ENCODE measurements around the gene YY1. TPM values are rescaled to one million over a fixed set of nuclear protein-coding genes. Genes with fewer than 3 reads are reported as not detected.

The YY1 gene
- total and polyA plus RNA-seq, 9 of the 15 experiments (the other 6 are each of a cell fraction or from before 2014, with no cell fraction given): 20.8 to 74.2 (median 46.7) TPM

GRCh38 chr14:100329233-100330006 lies 90.5 kb downstream of the YY1 start:
- ATAC-seq (no peak), FAIRE-seq (no peak)
- TF ChIP-seq L3MBTL2 (IDR thresholded peaks at IDR 0.05) (no peak), ASH1L (IDR thresholded peaks at IDR 0.05; ENCODE audit: borderline replicate concordance, low read depth, partially characterized antibody) (no peak), HNRNPL (IDR thresholded peaks at IDR 0.05; ENCODE audit: low read depth, low read length) (no peak), AFF4 (CRISPR knock-in tag; IDR thresholded peaks at IDR 0.05) (no peak), ZNF224 (CRISPR knock-in tag; IDR thresholded peaks at IDR 0.05) (no peak), ZHX1 (conservative IDR thresholded peaks at IDR 0.05; ENCODE audit: low read length) (no peak), ETV5 (CRISPR knock-in tag; IDR thresholded peaks at IDR 0.05; ENCODE audit: low read depth) (no peak), PTBP1 (IDR thresholded peaks at IDR 0.05; ENCODE audit: low read depth, low read length) (no peak), ELF4 (CRISPR knock-in tag; IDR thresholded peaks at IDR 0.05) (no peak), DIDO1 (tag; IDR thresholded peaks at IDR 0.05; ENCODE audit: low read depth) (no peak), ID3 (CRISPR knock-in tag; IDR thresholded peaks at IDR 0.05) (no peak), ID3 (tag; IDR thresholded peaks at IDR 0.05) (no peak), ZKSCAN8 (CRISPR knock-in tag; IDR thresholded peaks at IDR 0.05) (no peak), MEF2A (IDR thresholded peaks at IDR 0.05; ENCODE audit: control insufficient read depth, low read depth, low read length) (no peak)

More at GRCh38 chr14:100329233-100330006, 90.5 kb downstream of the YY1 start:
- H3K9me3 ChIP-seq (replicated peaks; ENCODE audit: control insufficient read depth, insufficient read depth, low read depth, low read length): no peaks in the 10 kb centered on the region
- H3K4me1 ChIP-seq (replicated peaks in 1 of 2; ENCODE audit: control insufficient read depth in 2 of 2, insufficient read depth in 2 of 2, low read length in 2 of 2): peaks cover 0 to 40% of the 10 kb centered on the region in 2 experiments; a peak in 2 of 5 replicates
- no peaks in the 10 kb centered on the region for H3K27me3 ChIP-seq (ENCODE audit: control insufficient read depth in 2 of 2, insufficient read depth in 2 of 2, low read length in 2 of 2)
- H3K36me3 ChIP-seq (ENCODE audit: control insufficient read depth, insufficient read depth, low read length): peaks cover 10% of the 10 kb centered on the region; the same call in 2 of the 3 replicates
- peaks cover 9% of the 10 kb centered on the region; the same call in 1 of the 2 replicates for H4K20me1 ChIP-seq (replicated peaks; ENCODE audit: control insufficient read depth, insufficient read depth, low read length)
- no peaks in the 10 kb centered on the region for H3K79me2 ChIP-seq (ENCODE audit: control insufficient read depth, insufficient read depth, low read length)
- WGBS (ENCODE audit: insufficient coverage, low coverage, missing lambda C conversion rate): 28% methylated on average over 19 of the region's 36 CpGs
- ChIA-PET POLR2A (interaction anchor here (0.6 to 1.0 kb wide), 2 partner anchors 14 to 176 kb away, joined by 3 to 6 read pairs; no protein-coding TSS in a partner anchor), CTCF (ENCODE audit: low intra/inter-chr PET ratio) (no interaction called here)
- in situ Hi-C loops (cut with MboI): no loop called here
- no peak overlapping the region for H3K4me3 ChIP-seq
- intact Hi-C loops (cut with micrococcal nuclease): no loop called here
- no peak overlapping the region for H3K9ac ChIP-seq (ENCODE audit: insufficient read depth in 1 of 2, low read depth in 2 of 2, low read length in 2 of 2)
- H3K4me2 ChIP-seq (ENCODE audit: insufficient read depth, low read length): no peak overlapping the region
- no peak for DNase-seq (ENCODE audit: extremely low read depth in 1 of 4, low spot score in 3 of 4)
- H3K9me1 ChIP-seq (ENCODE audit: control insufficient read depth, insufficient read depth, low read length): no peaks in the 10 kb centered on the region
- BruUV-seq (replicated peaks): no TSS peak
- no peak overlapping the region for H2AFZ ChIP-seq (ENCODE audit: low read depth, low read length)
- H3K27ac ChIP-seq (ENCODE audit: extremely low read depth, low read depth, low read length): no peak overlapping the region
